Prostate gland (tissue), 2 donors: Measurements from ENCODE around the gene NTM. TPM values are rescaled to one million over a fixed set of nuclear protein-coding genes. Genes with fewer than 3 reads are reported as not detected.

Experiments used
- DNase-seq: peaks from one replicate; pipeline ENCODE4 v3.0.0-alpha.2; 2019; ENCODE audit warnings: low spot score
- H3K27ac ChIP-seq, 2 donors: fragments of 200-600 bp; sonication (generic); 2 replicates each; pipeline ENCODE4 v1.5.1; 2017 to 2019
- H3K27me3 ChIP-seq: fragments of 200-600 bp; sonication (generic); replicated peaks from 2 replicates; pipeline ENCODE4 v1.5.1; 2019; ENCODE audit not compliant: insufficient read depth
- H3K36me3 ChIP-seq, 2 donors: fragments of 200-600 bp; sonication (generic); 1 replicate in 1 of 2; 2 replicates in 1 of 2; pipeline versions ENCODE4 v1.5.1 to v1.8.1; 2017 to 2019
- H3K4me1 ChIP-seq: fragments of 200-600 bp; sonication (generic); replicated peaks from 2 replicates; pipeline ENCODE4 v1.5.1; 2019
- H3K4me3 ChIP-seq, 2 donors: fragments of 200-600 bp; sonication (generic); 2 replicates each; pipeline ENCODE4 v1.5.1; 2017 to 2019
- H3K9me3 ChIP-seq: fragments of 200-600 bp; sonication (generic); 2 replicates; pipeline ENCODE4 v1.5.1; 2017
- CTCF ChIP-seq, 4 experiments: fragments of 200-600 bp in 2 of 4; fragments of 450-650 bp in 2 of 4; sonication (generic) in 2 of 4; IDR thresholded peaks; 1 replicate in 3 of 4; 2 replicates in 1 of 4; pipeline ENCODE4 v1.5.1; 2016 to 2019; ENCODE audit warnings: antibody characterized with exemption in 4 of 4, mild to moderate bottlenecking in 2 of 4, moderate library complexity in 2 of 4
- POLR2A ChIP-seq: fragments of 450-650 bp; IDR thresholded peaks from one replicate; pipeline ENCODE4 v1.6.1; 2016; ENCODE audit warnings: antibody characterized with exemption, mild to moderate bottlenecking
- POLR2AphosphoS5 ChIP-seq: sonication (generic); formaldehyde crosslinking; IDR thresholded peaks from one replicate; pipeline ENCODE4 v1.6.1; 2017; ENCODE audit warnings: antibody characterized with exemption
- WGBS: methylation state at CpG from one replicate; pipeline ENCODE4 v1.1.5; 2018; 5-methylcytosine and 5-hydroxymethylcytosine counted together
- intact Hi-C: fragments of 100-400 bp; cut with DNase I; formaldehyde crosslinking; loops from one replicate; pipeline ENCODE4 v1.14.2; 2022
- total RNA-seq, 2 donors: library from RNA; depleted of rRNA; stranded (reverse); fragments of >200 nt; gene quantifications; one replicate each; pipeline ENCODE4 v1.1.0, GENCODE V29; 2016

NTM gene
- total RNA-seq, 2 donors from 2014 or later, result 7.4 TPM; not detected in 1

- no peak for DNase-seq
- Histone ChIP-seq H3K4me3 (no peak overlapping the region), H3K27me3 (peaks cover 2% of the 10 kb centered on the region), H3K4me1 (no peaks in the 10 kb centered on the region), H3K36me3 (no peaks in the 10 kb centered on the region), H3K9me3 (no peaks in the 10 kb centered on the region), H3K27ac (no peak overlapping the region)
- WGBS, result 69% methylated on average over 18 of the region's 18 CpGs
- TF ChIP-seq POLR2AphosphoS5 (no peak), POLR2A (no peak), CTCF (IDR thresholded peaks at IDR 0.05) (no peak)
- intact Hi-C loops, result loop anchor here (5.0 kb wide), 1 partner anchor 163 kb away; no protein-coding TSS in a partner anchor
Measured at GRCh38 chr11:131868629-131869507, 498.5 kb downstream of the NTM start.

GRCh38 chr11:131870305-131870704 is 499.9 kb downstream of the NTM start:
- TF ChIP-seq CTCF (IDR thresholded peaks at IDR 0.05) (no peak), POLR2AphosphoS5 (no peak), POLR2A (no peak)
- intact Hi-C loops, result no loop called here
- 90% methylated on average over 2 of the region's 2 CpGs for WGBS
- no peak overlapping the region for H3K27ac ChIP-seq
- no peaks in the 10 kb centered on the region for H3K9me3 ChIP-seq
- H3K27me3 ChIP-seq, result peaks cover 2% of the 10 kb centered on the region
- H3K4me3 ChIP-seq, result no peak overlapping the region
- no peaks in the 10 kb centered on the region for H3K4me1 ChIP-seq
- no peak for DNase-seq
- H3K36me3 ChIP-seq, result no peaks in the 10 kb centered on the region

GRCh38 chr11:131871006-131871405 is 500.6 kb downstream of the NTM start:
- H3K4me1 ChIP-seq, result no peaks in the 10 kb centered on the region
- TF ChIP-seq CTCF (IDR thresholded peaks at IDR 0.05), result no peak
- TF ChIP-seq POLR2A, result no peak
- no peak for TF ChIP-seq POLR2AphosphoS5
- peaks cover 2% of the 10 kb centered on the region for H3K27me3 ChIP-seq
- DNase-seq, result no peak
- H3K27ac ChIP-seq, result no peak overlapping the region
- 58% methylated on average over 2 of the region's 2 CpGs for WGBS
- no peaks in the 10 kb centered on the region for H3K36me3 ChIP-seq
- intact Hi-C loops, result no loop called here
- H3K4me3 ChIP-seq, result no peak overlapping the region
- H3K9me3 ChIP-seq, result no peaks in the 10 kb centered on the region

GRCh38 chr11:131874070-131874469 is 503.7 kb downstream of the NTM start:
- DNase-seq, result no peak
- intact Hi-C loops, result no loop called here
- Histone ChIP-seq H3K27me3 (peaks cover 2% of the 10 kb centered on the region), H3K27ac (no peak overlapping the region), H3K36me3 (no peaks in the 10 kb centered on the region), H3K4me3 (no peak overlapping the region), H3K9me3 (no peaks in the 10 kb centered on the region), H3K4me1 (no peaks in the 10 kb centered on the region)
- TF ChIP-seq CTCF (IDR thresholded peaks at IDR 0.05) (no peak), POLR2AphosphoS5 (no peak), POLR2A (no peak)

DNA sequence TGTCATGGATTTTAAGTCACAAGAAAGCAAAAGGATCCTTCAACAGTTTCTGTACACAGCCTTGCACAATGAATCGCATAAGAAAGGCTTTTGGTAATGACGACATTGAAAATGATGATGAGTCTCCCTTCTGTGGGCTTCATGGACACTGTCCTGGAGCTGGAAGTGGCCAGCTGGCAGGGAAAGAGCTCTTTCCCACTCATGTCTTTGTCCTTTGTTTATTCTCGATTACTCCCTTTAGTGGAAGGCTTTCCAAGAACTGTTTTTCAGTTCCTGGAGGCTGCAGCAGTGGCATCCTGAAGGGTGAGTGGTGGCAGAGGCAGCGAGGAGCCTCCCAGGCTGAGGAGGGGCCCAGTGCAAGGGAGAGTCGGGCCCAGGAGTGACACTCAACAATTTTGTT is 505.2 kb downstream of the NTM start:
- no peaks in the 10 kb centered on the region for H3K27me3 ChIP-seq
- DNase-seq, result no peak
- no peaks in the 10 kb centered on the region for H3K4me1 ChIP-seq
- no peak for TF ChIP-seq POLR2A
- TF ChIP-seq POLR2AphosphoS5, result no peak
- no peak for TF ChIP-seq CTCF (IDR thresholded peaks at IDR 0.05)
- H3K4me3 ChIP-seq, result no peak overlapping the region
- H3K9me3 ChIP-seq, result no peaks in the 10 kb centered on the region
- H3K27ac ChIP-seq, result no peak overlapping the region
- intact Hi-C loops, result no loop called here
- WGBS, result 65% methylated on average over 5 of the region's 5 CpGs
- H3K36me3 ChIP-seq, result no peaks in the 10 kb centered on the region
